Embryonic facial prominence (tissue), 1 donor: Measurements from ENCODE around the gene IKBKE.

ENCODE experiments used
- DNase-seq: peaks from one replicate; pipeline ENCODE4 v3.0.0-alpha.2; 2016; ENCODE audit errors: extremely low spot score

IKBKE gene

GRCh38 chr1:206455289-206455665 is 15.0 kb upstream of the IKBKE start:
- no peak for DNase-seq

- DNase-seq, result no peak
These were observed 14.5 kb upstream of the IKBKE start for GRCh38 chr1:206455666-206456344.

GRCh38 chr1:206456577-206457370 is 13.5 kb upstream of the IKBKE start:
- no peak for DNase-seq

GRCh38 chr1:206457408-206458120 is 12.7 kb upstream of the IKBKE start:
- no peak for DNase-seq

GRCh38 chr1:206459703-206460102 is 10.6 kb upstream of the IKBKE start:
- DNase-seq, result no peak

GRCh38 chr1:206460836-206461426 is 9.3 kb upstream of the IKBKE start:
- DNase-seq, result no peak

GRCh38 chr1:206461602-206462455 is 8.4 kb upstream of the IKBKE start:
- peak; percentile 56 for DNase-seq

- no peak for DNase-seq
These were observed 7.1 kb upstream of the IKBKE start for GRCh38 chr1:206463137-206463536.

GRCh38 chr1:206463911-206464310 is 6.4 kb upstream of the IKBKE start:
- DNase-seq, result no peak

GRCh38 chr1:206464456-206464964 is 5.8 kb upstream of the IKBKE start:
- DNase-seq, result no peak

GRCh38 chr1:206465951-206466350 is 4.3 kb upstream of the IKBKE start:
- DNase-seq, result no peak

- no peak for DNase-seq
These were observed 3.2 kb upstream of the IKBKE start for GRCh38 chr1:206466840-206467649.

GRCh38 chr1:206467915-206468314 is 2.4 kb upstream of the IKBKE start:
- DNase-seq, result no peak

GRCh38 chr1:206468571-206468970 is 1.7 kb upstream of the IKBKE start:
- DNase-seq, result no peak

- no peak for DNase-seq
These were observed 804 bp upstream of the IKBKE start for GRCh38 chr1:206469411-206469932.

- no peak for DNase-seq
These were observed 577 bp downstream of the IKBKE start for GRCh38 chr1:206470692-206471414.

GRCh38 chr1:206471415-206471801 is 1.1 kb downstream of the IKBKE start:
- DNase-seq, result no peak

GRCh38 chr1:206472024-206472423 is 1.7 kb downstream of the IKBKE start:
- no peak for DNase-seq

- no peak for DNase-seq
These were observed 2.2 kb downstream of the IKBKE start for GRCh38 chr1:206472454-206472853.
